T47D (cell line): ENCODE data around the gene CPAMD8.

Experiments used
- DNase-seq, 2 experiments: peaks; one replicate each; pipeline versions ENCODE4 v3.0.0 to v3.0.0-alpha.2; 2011 to 2012; ENCODE audit warnings: low read depth in 1 of 2, low spot score in 1 of 2
- JUND ChIP-seq: IDR thresholded peaks from 2 replicates; pipeline ENCODE4 v1.6.1; 2012; ENCODE audit warnings: low read depth
- in situ Hi-C: cut with HindIII; loops from 2 replicates; pipeline ENCODE4 v1.10.0; 2016; ENCODE audit warnings: low sequenced_read_pairs, low pct_unique_long_range_greater_than_20kb

CPAMD8 gene

GRCh38 chr19:16930753-16931152 is 95.9 kb downstream of the CPAMD8 start:
- no peak for TF ChIP-seq JUND
- no peak for DNase-seq
- in situ Hi-C loops: no loop called here

GRCh38 chr19:16928916-16929315 is 97.7 kb downstream of the CPAMD8 start:
- TF ChIP-seq JUND: no peak
- in situ Hi-C loops: no loop called here
- no peak for DNase-seq

GRCh38 chr19:16928351-16928750 is 98.3 kb downstream of the CPAMD8 start:
- in situ Hi-C loops: no loop called here

DNA sequence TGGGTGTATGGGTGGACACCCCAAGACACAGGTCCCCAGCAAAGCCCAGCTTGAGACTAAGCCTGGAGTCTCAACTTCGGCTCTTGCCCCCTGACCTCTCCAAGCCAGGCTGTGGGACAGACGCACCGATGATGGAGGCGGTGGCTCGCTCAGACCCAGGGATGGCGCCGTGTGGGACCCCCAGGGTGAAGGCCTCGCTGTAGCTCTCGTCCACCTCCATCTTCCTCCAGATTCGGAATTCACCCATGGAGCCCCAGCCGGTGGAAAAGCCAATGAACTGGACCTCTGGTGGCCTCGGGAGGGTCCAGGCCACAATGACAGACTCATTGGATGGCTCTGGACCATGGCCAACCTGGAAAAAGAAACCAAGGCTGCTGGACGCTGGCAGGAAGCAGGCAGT is 98.7 kb downstream of the CPAMD8 start:
- in situ Hi-C loops: no loop called here
- no peak for TF ChIP-seq JUND
- DNase-seq: no peak

More at GRCh38 chr19:16928351-16928750, 98.3 kb downstream of the CPAMD8 start:
- DNase-seq: no peak
- no peak for TF ChIP-seq JUND

GRCh38 chr19:16922949-16923348 is 103.7 kb downstream of the CPAMD8 start:
- no peak for DNase-seq
- in situ Hi-C loops: no loop called here
- TF ChIP-seq JUND: no peak

DNA sequence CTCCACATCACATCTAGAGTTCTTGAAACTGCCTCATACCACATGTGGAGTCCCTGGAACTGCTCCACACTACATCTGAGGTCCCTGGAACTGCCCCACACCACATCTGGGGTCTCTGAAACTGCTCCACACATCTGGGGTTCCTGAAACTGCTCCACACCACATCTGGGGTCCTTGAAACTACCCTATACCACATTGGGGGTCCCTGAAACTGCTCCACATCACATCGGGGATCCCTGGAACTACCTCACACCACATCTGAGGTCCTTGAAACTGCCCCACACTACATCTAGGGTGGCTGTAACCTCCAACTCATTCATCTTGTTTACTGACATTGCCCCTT is 104.0 kb downstream of the CPAMD8 start:
- no peak for DNase-seq
- in situ Hi-C loops: no loop called here
- no peak for TF ChIP-seq JUND

GRCh38 chr19:16921766-16922591 is 104.6 kb downstream of the CPAMD8 start:
- no peak for TF ChIP-seq JUND
- DNase-seq: no peak
- in situ Hi-C loops: no loop called here

GRCh38 chr19:16920816-16921529 is 105.6 kb downstream of the CPAMD8 start:
- in situ Hi-C loops: no loop called here
- DNase-seq: no peak
- no peak for TF ChIP-seq JUND

- no peak for DNase-seq
- TF ChIP-seq JUND: no peak
- in situ Hi-C loops: no loop called here
Measured at GRCh38 chr19:16919496-16919895, 107.1 kb downstream of the CPAMD8 start.

DNA sequence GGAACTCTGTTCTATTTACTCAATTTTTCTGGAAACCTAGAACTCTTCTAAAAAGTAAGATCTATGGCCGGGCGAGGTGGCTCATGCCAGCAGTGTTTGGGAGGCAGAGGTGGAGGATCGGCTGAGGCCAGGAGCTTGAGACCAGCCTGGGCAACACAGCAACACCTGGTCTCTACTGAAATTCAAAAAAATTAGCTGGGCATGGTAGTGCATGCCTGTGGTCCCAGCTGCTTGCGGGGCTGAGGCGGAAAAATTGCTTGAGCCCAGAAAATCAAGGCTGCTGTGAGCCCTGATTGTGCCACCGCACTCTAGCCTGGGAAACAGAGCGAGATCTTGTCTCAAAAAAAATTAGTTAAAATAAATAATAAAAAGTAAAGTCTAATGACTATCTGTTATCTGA is 109.2 kb downstream of the CPAMD8 start:
- no peak for TF ChIP-seq JUND
- in situ Hi-C loops: no loop called here
- DNase-seq: no peak

DNA sequence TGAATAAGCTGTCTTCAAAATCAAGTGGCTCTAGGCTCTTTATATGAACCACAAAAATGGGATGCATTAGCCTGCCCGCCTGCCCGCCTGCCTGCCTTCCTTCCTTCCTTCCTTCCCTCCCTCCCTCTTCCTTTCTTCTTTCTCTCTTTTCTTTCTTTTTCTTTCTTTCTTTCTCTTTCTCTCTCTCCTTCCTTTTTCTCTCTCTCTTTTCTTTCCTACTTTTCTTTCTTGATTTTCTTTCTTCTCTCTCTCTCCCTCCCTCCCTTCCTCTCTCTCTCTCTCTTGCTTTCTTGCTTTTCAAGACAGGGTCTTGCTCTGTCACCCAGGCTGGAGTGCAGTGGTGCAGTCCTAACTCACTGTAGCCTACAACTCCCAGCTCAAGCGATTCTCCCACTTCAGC is 110.9 kb downstream of the CPAMD8 start:
- no peak for DNase-seq

GRCh38 chr19:16915135-16915534 is 111.5 kb downstream of the CPAMD8 start:
- TF ChIP-seq JUND: no peak
- no peak for DNase-seq
- in situ Hi-C loops: no loop called here

More for the DNA sequence above, 110.9 kb downstream of the CPAMD8 start:
- no peak for TF ChIP-seq JUND
- in situ Hi-C loops: no loop called here

DNA sequence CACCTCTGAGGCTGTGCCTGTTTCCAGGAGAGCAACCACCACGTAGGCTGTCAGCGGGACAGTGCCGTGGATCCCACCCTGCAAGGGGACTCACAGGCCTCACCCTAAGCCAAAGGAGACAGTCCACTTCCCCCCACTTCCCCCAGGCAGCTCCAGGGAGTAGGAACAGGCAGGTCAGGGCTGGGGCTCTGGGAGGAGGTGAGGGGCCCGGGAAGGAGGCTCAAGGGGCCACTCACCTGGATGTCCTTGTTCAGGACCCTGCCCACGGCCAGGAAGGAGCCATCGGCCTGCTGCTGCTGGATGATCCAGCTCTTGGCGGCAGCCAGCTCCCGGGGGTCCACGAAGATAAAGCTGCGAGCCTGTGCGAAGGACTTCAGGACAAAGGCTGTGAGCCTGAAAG is 112.2 kb downstream of the CPAMD8 start:
- no peak for TF ChIP-seq JUND
- in situ Hi-C loops: no loop called here
- DNase-seq: no peak
